Endothelial cell of umbilical vein (primary cell): ENCODE data around the gene PIP5K1C.

Experiments used
- CTCF ChIP-seq, 2 donors: IDR thresholded peaks; 1 replicate in 1 of 2; 2 replicates in 1 of 2; pipeline ENCODE4 v1.5.1; 2011; ENCODE audit warnings: low read length in 2 of 2, mild to moderate bottlenecking in 2 of 2, moderate library complexity in 2 of 2, control low read depth in 1 of 2, inconsistent platforms in 1 of 2, low read depth in 1 of 2; ENCODE audit not compliant: insufficient read depth in 1 of 2; ENCODE audit errors: extremely low read depth in 1 of 2
- EZH2 ChIP-seq: IDR thresholded peaks from 2 replicates; pipeline ENCODE4 v1.6.1; 2012; ENCODE audit warnings: borderline replicate concordance, low read depth, mild to moderate bottlenecking, moderate library complexity, low read length, inconsistent platforms; ENCODE audit not compliant: severe bottlenecking
- GATA2 ChIP-seq: IDR thresholded peaks from 2 replicates; pipeline ENCODE4 v1.7.0; 2011; ENCODE audit warnings: low read depth, mild to moderate bottlenecking, moderate library complexity, mixed read lengths, low read length; ENCODE audit not compliant: insufficient read length, insufficient read depth
- MAX ChIP-seq: IDR thresholded peaks from 2 replicates; pipeline ENCODE4 v1.6.1; 2011; ENCODE audit not compliant: insufficient read depth, insufficient read length
- POLR2A ChIP-seq: IDR thresholded peaks from 2 replicates; pipeline ENCODE4 v1.6.1; 2012; ENCODE audit warnings: low read depth, mild to moderate bottlenecking, control low read depth, low read length
- POLR2AphosphoS5 ChIP-seq: IDR thresholded peaks from 2 replicates; pipeline ENCODE4 v1.6.1; 2012; ENCODE audit warnings: low read depth, mild to moderate bottlenecking, control low read depth, low read length, moderate library complexity; ENCODE audit not compliant: insufficient read depth

GRCh38 chr19:3601021-3601420 lies 99.2 kb downstream of the PIP5K1C start:
- no peak for TF ChIP-seq MAX
- no peak for TF ChIP-seq POLR2A
- no peak for TF ChIP-seq CTCF (IDR thresholded peaks at IDR 0.05; ENCODE audit: extremely low read depth in 1 of 2, insufficient read depth in 1 of 2, low read depth in 1 of 2, low read length in 2 of 2)
- no peak for TF ChIP-seq GATA2
- no peak for TF ChIP-seq POLR2AphosphoS5
- TF ChIP-seq EZH2 = no peak
